Measurements from ENCODE around the gene ARHGEF10L.

Gene ARHGEF10L

DNA sequence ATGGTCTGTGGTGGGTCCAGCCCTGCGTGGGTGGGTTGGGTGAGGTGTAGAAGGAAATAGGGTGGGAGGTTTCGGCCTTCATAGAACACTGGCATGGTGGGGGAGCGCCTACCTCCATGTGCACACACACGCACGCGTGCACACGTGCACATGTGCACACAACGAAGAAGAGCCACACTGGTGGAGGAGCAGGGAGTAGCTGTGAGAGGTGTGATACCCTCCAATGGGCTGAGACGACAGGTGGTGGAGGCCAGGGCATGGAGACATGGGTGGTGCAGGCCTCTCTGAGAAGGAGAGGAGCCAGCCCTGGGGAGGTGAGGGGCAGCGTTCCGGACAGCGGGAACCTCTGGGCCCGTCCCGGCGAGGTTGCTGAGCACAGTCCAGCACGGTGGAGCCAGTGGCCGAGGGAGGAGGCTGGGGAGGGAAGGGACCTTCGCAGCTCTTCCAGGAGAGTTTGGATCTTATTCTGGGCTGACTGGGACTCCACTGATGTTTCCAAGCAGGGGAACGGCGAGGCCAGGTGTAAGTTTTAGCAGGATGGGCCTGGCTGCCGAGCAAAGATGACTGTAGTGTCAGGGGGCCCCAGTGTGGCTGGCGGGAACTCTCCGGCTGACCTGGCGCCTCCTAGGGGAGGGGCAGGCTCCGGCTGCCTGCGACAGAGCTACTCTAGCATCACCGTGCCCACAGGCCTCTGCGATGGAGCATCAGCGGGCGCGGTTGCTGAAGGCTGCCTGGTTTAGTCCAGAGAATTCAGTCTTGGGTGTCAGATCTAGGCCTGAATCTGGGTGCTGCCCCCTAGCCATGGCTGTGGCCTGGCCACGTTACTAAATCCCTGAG lies 107.2 kb downstream of the ARHGEF10L start:
- TF ChIP-seq, protein P1, sequence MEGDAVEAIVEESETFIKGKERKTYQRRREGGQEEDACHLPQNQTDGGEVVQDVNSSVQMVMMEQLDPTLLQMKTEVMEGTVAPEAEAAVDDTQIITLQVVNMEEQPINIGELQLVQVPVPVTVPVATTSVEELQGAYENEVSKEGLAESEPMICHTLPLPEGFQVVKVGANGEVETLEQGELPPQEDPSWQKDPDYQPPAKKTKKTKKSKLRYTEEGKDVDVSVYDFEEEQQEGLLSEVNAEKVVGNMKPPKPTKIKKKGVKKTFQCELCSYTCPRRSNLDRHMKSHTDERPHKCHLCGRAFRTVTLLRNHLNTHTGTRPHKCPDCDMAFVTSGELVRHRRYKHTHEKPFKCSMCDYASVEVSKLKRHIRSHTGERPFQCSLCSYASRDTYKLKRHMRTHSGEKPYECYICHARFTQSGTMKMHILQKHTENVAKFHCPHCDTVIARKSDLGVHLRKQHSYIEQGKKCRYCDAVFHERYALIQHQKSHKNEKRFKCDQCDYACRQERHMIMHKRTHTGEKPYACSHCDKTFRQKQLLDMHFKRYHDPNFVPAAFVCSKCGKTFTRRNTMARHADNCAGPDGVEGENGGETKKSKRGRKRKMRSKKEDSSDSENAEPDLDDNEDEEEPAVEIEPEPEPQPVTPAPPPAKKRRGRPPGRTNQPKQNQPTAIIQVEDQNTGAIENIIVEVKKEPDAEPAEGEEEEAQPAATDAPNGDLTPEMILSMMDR (conservative IDR thresholded peaks at IDR 0.05; ENCODE audit: low read depth), result no peak
- DNase-seq (ENCODE audit: low spot score), result no peak
- POLR2A ChIA-PET (ENCODE audit: low non-redundant PET), result no interaction called here
- CTCF ChIA-PET, result interaction anchor here (0.7 to 1.6 kb wide), 2 partner anchors 13 to 15 kb away, joined by 4 to 5 read pairs; no protein-coding TSS in a partner anchor
- no peak overlapping the region for H3K27ac ChIP-seq

DNA sequence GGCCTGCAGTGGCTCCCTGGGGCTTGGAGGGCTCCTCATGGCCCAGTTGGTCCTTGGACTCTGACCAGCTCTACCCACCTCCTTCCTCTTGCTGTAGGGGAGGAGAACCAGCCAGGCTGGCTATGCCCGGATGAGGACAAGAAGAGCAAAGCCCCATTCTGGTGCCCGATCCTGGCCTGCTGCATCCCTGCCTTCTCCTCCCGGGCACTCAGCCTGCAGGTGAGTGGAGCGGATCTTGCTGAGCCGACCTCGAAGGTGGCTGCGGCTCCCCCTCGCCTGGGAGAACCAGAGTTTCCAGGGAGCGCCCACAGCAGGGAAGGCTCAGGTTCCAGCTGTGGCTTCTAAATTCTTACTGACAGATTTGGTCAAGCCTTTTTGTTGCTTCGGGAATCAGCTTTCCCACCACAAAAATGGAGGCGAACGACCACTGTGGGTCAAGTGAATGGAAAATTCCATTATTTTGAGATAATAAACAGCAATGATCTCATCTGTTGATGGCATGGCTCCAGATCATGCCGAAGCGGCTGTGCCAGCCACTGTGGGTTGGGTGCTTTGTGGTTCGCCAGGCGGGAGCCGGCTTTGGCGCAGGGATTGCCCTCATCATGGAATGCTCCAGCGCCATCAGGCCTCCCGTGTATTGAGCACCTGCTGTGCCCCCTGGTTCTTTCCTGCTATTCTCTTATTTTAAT lies 109.1 kb downstream of the ARHGEF10L start:
- ChIA-PET CTCF (no interaction called here), POLR2A (ENCODE audit: low non-redundant PET) (no interaction called here)
- TF ChIP-seq, protein P1 (conservative IDR thresholded peaks at IDR 0.05; ENCODE audit: low read depth), result no peak
- DNase-seq (ENCODE audit: low spot score), result no peak
- no peak overlapping the region for H3K27ac ChIP-seq

DNA sequence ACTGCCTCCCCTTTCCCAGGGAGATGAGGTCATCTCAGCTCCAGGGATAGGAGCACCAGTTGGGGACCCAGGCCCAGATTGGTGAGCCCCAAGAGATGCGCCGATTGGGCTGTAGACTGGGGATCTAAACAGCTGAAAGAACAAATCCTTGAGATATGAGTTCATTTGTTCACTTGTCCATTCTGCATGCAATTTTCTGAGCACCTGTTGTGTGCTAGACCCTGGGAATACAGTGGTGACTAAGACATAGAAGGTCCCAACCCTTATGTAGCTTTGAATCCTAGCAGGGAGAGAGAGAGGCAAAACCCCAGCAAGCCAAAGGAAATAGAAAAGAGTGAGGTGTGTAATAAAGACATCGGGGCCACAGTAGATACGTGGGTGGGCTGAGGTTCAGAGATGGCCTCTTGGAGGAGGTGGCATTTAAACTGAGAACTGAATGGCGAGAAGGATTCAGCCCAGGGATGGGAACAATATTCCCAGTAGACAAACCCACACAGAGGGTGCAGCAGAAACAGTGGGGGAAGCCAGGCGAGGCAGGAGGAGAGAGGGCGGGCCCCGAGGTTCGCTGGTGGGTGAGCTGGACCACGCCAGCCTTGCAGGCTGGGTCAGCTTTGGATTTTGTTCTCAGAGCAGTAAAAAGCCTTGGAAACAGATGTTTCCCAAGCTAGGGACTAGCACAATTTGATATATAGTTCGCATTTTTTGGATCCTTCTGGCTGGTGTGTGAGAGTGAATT lies 110.0 kb downstream of the ARHGEF10L start:
- TF ChIP-seq, protein P1 (conservative IDR thresholded peaks at IDR 0.05; ENCODE audit: low read depth), result no peak
- H3K27ac ChIP-seq, result no peak overlapping the region
- POLR2A ChIA-PET (ENCODE audit: low non-redundant PET), result no interaction called here
- DNase-seq (ENCODE audit: low spot score), result no peak
- CTCF ChIA-PET, result interaction anchor here (1.5 kb wide), 1 partner anchor 12 kb away, joined by 6 read pairs; no protein-coding TSS in a partner anchor

DNA sequence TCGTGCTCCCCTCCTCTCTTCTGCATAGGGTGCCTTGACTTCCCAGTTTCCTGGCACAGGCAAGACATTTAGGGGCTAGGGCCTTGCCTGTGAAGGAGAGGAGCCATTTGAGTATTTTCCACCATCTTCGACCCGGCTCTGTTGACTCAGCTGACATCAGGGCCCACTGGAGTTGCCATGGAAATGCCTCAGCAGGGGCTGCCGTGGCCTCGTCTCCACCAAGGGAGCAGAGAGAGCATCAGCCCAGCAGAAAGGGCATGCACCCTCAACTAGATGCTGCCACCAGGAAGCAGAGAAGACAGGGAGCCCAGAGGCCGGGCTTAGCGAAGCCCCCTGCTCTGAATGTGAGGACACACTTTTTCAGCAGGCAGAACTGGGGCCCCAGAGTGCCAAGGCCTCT lies 113.8 kb downstream of the ARHGEF10L start:
- ChIA-PET POLR2A (ENCODE audit: low non-redundant PET) (no interaction called here), CTCF (interaction anchor here (0.7 to 1.3 kb wide), 5 partner anchors 8 to 922 kb away, joined by 3 to 4 read pairs (median 4); no protein-coding TSS in a partner anchor)
- DNase-seq (ENCODE audit: low spot score), result no peak
- TF ChIP-seq, protein P1 (conservative IDR thresholded peaks at IDR 0.05; ENCODE audit: low read depth), result no peak
- no peak overlapping the region for H3K27ac ChIP-seq

DNA sequence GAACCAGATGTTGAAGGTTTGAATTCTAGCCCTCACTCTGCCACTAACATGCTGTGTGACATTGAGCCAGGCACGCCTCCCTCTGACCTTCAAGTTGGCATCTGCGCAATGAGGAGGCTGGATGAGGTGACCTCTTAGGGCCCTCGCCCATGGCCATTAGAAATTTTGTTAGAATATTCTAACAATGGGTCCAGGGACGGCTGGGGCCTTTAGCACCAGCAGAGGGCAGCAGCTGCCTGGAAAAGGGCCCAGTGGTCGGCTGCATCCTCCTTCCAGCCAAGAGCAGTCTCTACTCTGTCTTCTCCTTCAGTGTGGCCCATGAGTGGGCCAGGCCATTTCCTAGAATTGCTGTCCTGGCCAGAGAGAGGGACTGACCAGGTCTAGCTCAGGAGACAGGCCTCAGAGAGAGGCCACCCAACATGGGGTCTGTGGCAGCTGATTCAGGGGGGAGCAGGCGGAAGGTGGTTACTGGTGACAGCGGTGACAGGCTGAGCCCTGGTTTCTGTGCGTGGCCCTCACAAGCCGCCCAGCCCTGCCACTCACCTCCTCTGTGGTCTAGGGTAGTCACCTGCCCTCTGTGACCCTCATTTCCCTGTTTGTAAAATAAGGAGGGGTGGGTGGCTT lies 114.3 kb downstream of the ARHGEF10L start:
- peak; percentile 63 for DNase-seq (ENCODE audit: low spot score)
- TF ChIP-seq, protein P1 (conservative IDR thresholded peaks at IDR 0.05; ENCODE audit: low read depth), result peak; percentile 73
- POLR2A ChIA-PET (ENCODE audit: low non-redundant PET), result no interaction called here
- H3K27ac ChIP-seq, result no peak overlapping the region
- CTCF ChIA-PET, result interaction anchor here (0.7 to 1.3 kb wide), 10 partner anchors 9 to 1168 kb away, joined by 3 to 4 read pairs (median 3); no protein-coding TSS in a partner anchor
